BLaER1 treated with 17β-estradiol and CSF1 and Interleukin-3, amounts not matched to agents 10 nM and 100 nM (cell line): ENCODE results near the gene OPHN1.

Experiments
- H3K27ac ChIP-seq, 11 experiments: shearing (Covaris generic); formaldehyde crosslinking; 2 replicates each; pipeline ENCODE4 v1.8.1; 2022
- H3K27me3 ChIP-seq, 11 experiments: shearing (Covaris generic); formaldehyde crosslinking; 2 replicates each; pipeline ENCODE4 v1.8.1; 2022
- H3K36me3 ChIP-seq, 11 experiments: shearing (Covaris generic); formaldehyde crosslinking; 2 replicates each; pipeline ENCODE4 v1.8.1; 2022
- H3K4me1 ChIP-seq, 10 experiments: shearing (Covaris generic); formaldehyde crosslinking; 2 replicates each; pipeline ENCODE4 v1.8.1; 2022
- H3K4me2 ChIP-seq, 11 experiments: shearing (Covaris generic); formaldehyde crosslinking; 2 replicates each; pipeline ENCODE4 v1.8.1; 2022
- H3K4me3 ChIP-seq, 10 experiments: shearing (Covaris generic); formaldehyde crosslinking; 2 replicates each; pipeline ENCODE4 v1.8.1; 2022
- H3K9ac ChIP-seq, 11 experiments: shearing (Covaris generic); formaldehyde crosslinking; 2 replicates each; pipeline ENCODE4 v1.8.1; 2022
- H3K9me3 ChIP-seq, 11 experiments: shearing (Covaris generic); formaldehyde crosslinking; replicated peaks in 1 of 11; 2 replicates each; pipeline ENCODE4 v1.8.1; 2022
- H4K20me1 ChIP-seq, 11 experiments: shearing (Covaris generic); formaldehyde crosslinking; 2 replicates each; pipeline ENCODE4 v1.8.1; 2022
- Cebpa-rat ChIP-seq, 11 experiments: shearing (Covaris generic); IDR thresholded peaks; 2 replicates each; pipeline ENCODE4 v1.8.1; 2022

Gene OPHN1, protein sequence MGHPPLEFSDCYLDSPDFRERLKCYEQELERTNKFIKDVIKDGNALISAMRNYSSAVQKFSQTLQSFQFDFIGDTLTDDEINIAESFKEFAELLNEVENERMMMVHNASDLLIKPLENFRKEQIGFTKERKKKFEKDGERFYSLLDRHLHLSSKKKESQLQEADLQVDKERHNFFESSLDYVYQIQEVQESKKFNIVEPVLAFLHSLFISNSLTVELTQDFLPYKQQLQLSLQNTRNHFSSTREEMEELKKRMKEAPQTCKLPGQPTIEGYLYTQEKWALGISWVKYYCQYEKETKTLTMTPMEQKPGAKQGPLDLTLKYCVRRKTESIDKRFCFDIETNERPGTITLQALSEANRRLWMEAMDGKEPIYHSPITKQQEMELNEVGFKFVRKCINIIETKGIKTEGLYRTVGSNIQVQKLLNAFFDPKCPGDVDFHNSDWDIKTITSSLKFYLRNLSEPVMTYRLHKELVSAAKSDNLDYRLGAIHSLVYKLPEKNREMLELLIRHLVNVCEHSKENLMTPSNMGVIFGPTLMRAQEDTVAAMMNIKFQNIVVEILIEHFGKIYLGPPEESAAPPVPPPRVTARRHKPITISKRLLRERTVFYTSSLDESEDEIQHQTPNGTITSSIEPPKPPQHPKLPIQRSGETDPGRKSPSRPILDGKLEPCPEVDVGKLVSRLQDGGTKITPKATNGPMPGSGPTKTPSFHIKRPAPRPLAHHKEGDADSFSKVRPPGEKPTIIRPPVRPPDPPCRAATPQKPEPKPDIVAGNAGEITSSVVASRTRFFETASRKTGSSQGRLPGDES

GRCh38 chrX:68433155-68433980 is at the start of gene OPHN1:
OPHN1 (minus strand) TSS chrX:68433495; CDS start chrX:68433020, 475 bp downstream.
- H3K9me3 ChIP-seq: no peaks in the 10 kb centered on the region
- H3K4me3 ChIP-seq: peak within 1 kb of the TSS; percentile 56 to 73 (median 68)
- peak within 1 kb of the TSS in 8 of 11 experiments; percentile 14 to 45 (median 38); a peak in 15 of 22 replicates for H3K27ac ChIP-seq
- peak within 1 kb of the TSS; percentile 39 to 73 (median 68); a peak in 21 of 22 replicates for H3K9ac ChIP-seq
- no peaks in the 10 kb centered on the region for H3K36me3 ChIP-seq
- peak within 1 kb of the TSS; percentile 63 to 89 (median 81) for H3K4me2 ChIP-seq
- H3K4me1 ChIP-seq: peaks cover 0 to 7% (median 2%) of the 10 kb centered on the region in 10 experiments; a peak in 7 of 20 replicates
- H4K20me1 ChIP-seq: no peaks in the 10 kb centered on the region; a peak in 1 of 22 replicates
- H3K27me3 ChIP-seq: peaks cover 46 to 85% (median 76%) of the 10 kb centered on the region in 11 experiments
- TF ChIP-seq Cebpa-rat (IDR thresholded peaks at IDR 0.05): no peak

GRCh38 chrX:68480969-68481368 is 47.7 kb upstream of the OPHN1 start:
- Histone ChIP-seq H3K4me1 (no peaks in the 10 kb centered on the region), H3K27ac (no peak overlapping the region), H3K9me3 (peaks cover 0 to 8% (median 0%) of the 10 kb centered on the region in 11 experiments; a peak in 2 of 22 replicates), H3K27me3 (peaks cover 4 to 48% (median 30%) of the 10 kb centered on the region in 11 experiments; a peak in 19 of 22 replicates), H3K36me3 (no peaks in the 10 kb centered on the region), H3K4me2 (no peak overlapping the region), H4K20me1 (no peaks in the 10 kb centered on the region; a peak in 1 of 22 replicates), H3K4me3 (no peak overlapping the region), H3K9ac (no peak overlapping the region)
- no peak for TF ChIP-seq Cebpa-rat (IDR thresholded peaks at IDR 0.05)

DNA sequence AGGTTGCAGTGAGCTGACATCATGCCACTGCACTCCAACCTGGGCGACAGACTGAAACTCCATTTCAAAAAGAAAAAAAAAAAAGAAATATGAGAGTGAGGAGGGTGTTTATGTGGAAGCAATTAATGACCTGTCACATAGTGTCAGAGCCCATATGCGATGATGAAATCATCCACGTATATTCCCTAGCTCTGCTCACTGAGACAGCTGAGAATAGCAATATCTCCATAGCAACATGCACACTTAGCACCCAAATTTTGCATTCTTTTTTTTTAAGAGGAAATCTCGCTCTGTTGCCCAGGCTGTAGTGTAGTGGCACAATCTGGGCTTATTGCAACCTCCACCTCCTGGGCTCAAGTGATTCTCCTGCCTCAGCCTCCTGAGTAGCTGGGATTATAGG is 31.5 kb upstream of the OPHN1 start:
- Histone ChIP-seq H3K4me1 (peaks cover 0 to 5% (median 0%) of the 10 kb centered on the region in 10 experiments; a peak in 1 of 20 replicates), H3K9ac (no peak overlapping the region), H3K4me2 (no peak overlapping the region), H3K27me3 (peaks cover 4 to 45% (median 30%) of the 10 kb centered on the region in 11 experiments; a peak in 17 of 22 replicates), H3K27ac (no peak overlapping the region), H3K36me3 (no peaks in the 10 kb centered on the region), H4K20me1 (no peaks in the 10 kb centered on the region), H3K4me3 (no peak overlapping the region), H3K9me3 (no peaks in the 10 kb centered on the region)
- TF ChIP-seq Cebpa-rat (IDR thresholded peaks at IDR 0.05): no peak

DNA sequence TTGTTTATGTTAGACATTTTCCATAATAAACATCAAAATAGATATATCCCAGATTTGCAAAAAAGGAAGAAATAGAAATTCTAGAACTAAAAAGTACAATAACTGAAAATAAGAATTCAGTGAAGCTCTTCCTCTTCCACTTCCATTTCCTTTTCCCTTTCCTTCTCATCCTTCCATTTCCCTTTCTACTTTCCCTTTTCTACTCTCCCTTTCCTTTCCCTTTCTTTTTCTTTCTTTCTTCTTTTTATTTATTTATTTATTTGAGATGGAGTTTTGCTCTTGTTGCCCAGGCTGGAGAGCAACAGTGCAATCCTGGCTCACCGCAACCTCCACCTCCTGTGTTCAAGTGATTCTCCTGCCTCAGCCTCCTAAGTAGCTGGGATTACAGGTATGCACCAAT is 30.6 kb upstream of the OPHN1 start:
- Histone ChIP-seq H3K4me3 (no peak overlapping the region), H3K27ac (no peak overlapping the region), H3K4me1 (peaks cover 0 to 5% (median 0%) of the 10 kb centered on the region in 10 experiments; a peak in 1 of 20 replicates), H4K20me1 (no peaks in the 10 kb centered on the region), H3K27me3 (peaks cover 8 to 53% (median 37%) of the 10 kb centered on the region in 11 experiments; a peak in 18 of 22 replicates), H3K36me3 (no peaks in the 10 kb centered on the region), H3K9ac (no peak overlapping the region), H3K9me3 (no peaks in the 10 kb centered on the region), H3K4me2 (no peak overlapping the region)
- no peak for TF ChIP-seq Cebpa-rat (IDR thresholded peaks at IDR 0.05)

- TF ChIP-seq Cebpa-rat (IDR thresholded peaks at IDR 0.05): no peak
- Histone ChIP-seq H3K27ac (no peak overlapping the region), H3K4me1 (peaks cover 0 to 5% (median 0%) of the 10 kb centered on the region in 10 experiments; a peak in 1 of 20 replicates), H3K4me2 (0 out of 22 replicates have a peak overlapping the region, but pooled peaks of 1 of the 11 experiments have one; percentile 16), H3K9me3 (no peaks in the 10 kb centered on the region), H4K20me1 (no peaks in the 10 kb centered on the region), H3K9ac (no peak overlapping the region), H3K4me3 (no peak overlapping the region), H3K27me3 (peaks cover 8 to 58% (median 36%) of the 10 kb centered on the region in 11 experiments; a peak in 18 of 22 replicates), H3K36me3 (no peaks in the 10 kb centered on the region)
Measured at GRCh38 chrX:68462653-68463052, 29.4 kb upstream of the OPHN1 start.

GRCh38 chrX:68462197-68462596 is 28.9 kb upstream of the OPHN1 start:
- Histone ChIP-seq H4K20me1 (no peaks in the 10 kb centered on the region), H3K9me3 (no peaks in the 10 kb centered on the region), H3K27ac (no peak overlapping the region), H3K9ac (no peak overlapping the region), H3K36me3 (no peaks in the 10 kb centered on the region), H3K4me1 (peaks cover 0 to 5% (median 0%) of the 10 kb centered on the region in 10 experiments; a peak in 1 of 20 replicates), H3K4me3 (no peak overlapping the region), H3K27me3 (peaks cover 8 to 58% (median 36%) of the 10 kb centered on the region in 11 experiments; a peak in 18 of 22 replicates), H3K4me2 (no peak overlapping the region)
- no peak for TF ChIP-seq Cebpa-rat (IDR thresholded peaks at IDR 0.05)

DNA sequence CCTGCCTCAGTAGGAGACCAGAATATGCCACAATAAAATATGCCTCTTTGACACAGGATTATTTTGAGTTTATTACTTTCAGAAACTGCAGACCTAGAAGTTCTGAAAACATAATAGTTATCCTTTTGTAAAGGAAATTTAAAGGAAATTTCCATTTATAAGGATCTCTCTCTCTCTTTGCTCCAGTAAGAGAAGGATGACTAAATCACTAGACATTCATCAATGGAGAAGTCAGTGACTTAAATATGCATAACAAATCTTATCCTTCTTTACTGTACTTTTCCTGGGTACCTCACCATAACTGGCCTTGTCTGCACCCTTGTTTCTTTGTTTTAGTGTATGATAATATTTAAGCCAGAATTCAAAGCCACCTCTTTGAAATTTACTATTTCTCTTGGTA is 28.3 kb upstream of the OPHN1 start:
- H3K9ac ChIP-seq: no peak overlapping the region
- no peaks in the 10 kb centered on the region for H3K9me3 ChIP-seq
- no peak overlapping the region for H3K4me2 ChIP-seq
- H3K4me1 ChIP-seq: peaks cover 0 to 5% (median 0%) of the 10 kb centered on the region in 10 experiments; a peak in 1 of 20 replicates
- TF ChIP-seq Cebpa-rat (IDR thresholded peaks at IDR 0.05): no peak
- H3K27ac ChIP-seq: no peak overlapping the region
- no peaks in the 10 kb centered on the region for H3K36me3 ChIP-seq
- peaks cover 8 to 58% (median 36%) of the 10 kb centered on the region in 11 experiments; a peak in 18 of 22 replicates for H3K27me3 ChIP-seq
- H4K20me1 ChIP-seq: no peaks in the 10 kb centered on the region
- no peak overlapping the region for H3K4me3 ChIP-seq

DNA sequence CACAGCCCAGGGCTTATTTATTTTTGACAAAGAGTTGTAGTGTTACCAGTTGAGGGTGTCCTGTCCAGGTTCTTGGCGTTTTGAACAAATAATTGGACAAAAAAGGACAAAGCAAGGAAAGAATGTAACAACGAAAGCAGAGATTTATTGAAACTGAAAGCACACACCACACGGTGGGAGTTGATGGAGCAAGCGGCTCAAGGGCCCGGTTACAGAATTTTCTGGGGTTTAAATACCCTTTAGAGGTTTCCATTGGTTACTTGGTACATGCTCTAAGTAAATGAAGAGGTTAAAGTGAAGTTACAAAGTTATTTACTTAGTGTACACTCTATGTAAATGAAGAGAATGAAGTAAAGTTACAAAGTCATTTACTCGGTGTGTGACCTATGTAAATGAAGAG is 27.8 kb upstream of the OPHN1 start:
- no peak for TF ChIP-seq Cebpa-rat (IDR thresholded peaks at IDR 0.05)
- Histone ChIP-seq H3K27ac (no peak overlapping the region), H3K27me3 (peaks cover 8 to 54% (median 36%) of the 10 kb centered on the region in 11 experiments; a peak in 18 of 22 replicates), H3K4me2 (no peak overlapping the region), H4K20me1 (no peaks in the 10 kb centered on the region), H3K36me3 (no peaks in the 10 kb centered on the region), H3K9me3 (no peaks in the 10 kb centered on the region), H3K4me3 (no peak overlapping the region), H3K9ac (no peak overlapping the region), H3K4me1 (peaks cover 0 to 5% (median 0%) of the 10 kb centered on the region in 10 experiments; a peak in 1 of 20 replicates)
